Choroid plexus epithelial cell (primary cell): ENCODE measurements around the gene UPF2.
A peak's percentile ranks its signal among the peaks of the same experiment; 100 is the strongest.

Experiments
- DNase-seq: peaks from one replicate; pipeline ENCODE4 v3.0.0-alpha.2; 2010; ENCODE audit warnings: low read depth
- H3K4me3 ChIP-seq: 2 replicates; pipeline ENCODE4 v1.5.1; 2011; ENCODE audit warnings: low read depth, mild to moderate bottlenecking, control low read depth, low read length, moderate library complexity
- TF ChIP-seq, protein P1 (sequence below): conservative IDR thresholded peaks from 2 replicates; pipeline ENCODE4 v1.5.1; 2011; ENCODE audit warnings: low read depth, mild to moderate bottlenecking, control low read depth, inconsistent platforms, low read length, moderate library complexity

UPF2 gene

DNA sequence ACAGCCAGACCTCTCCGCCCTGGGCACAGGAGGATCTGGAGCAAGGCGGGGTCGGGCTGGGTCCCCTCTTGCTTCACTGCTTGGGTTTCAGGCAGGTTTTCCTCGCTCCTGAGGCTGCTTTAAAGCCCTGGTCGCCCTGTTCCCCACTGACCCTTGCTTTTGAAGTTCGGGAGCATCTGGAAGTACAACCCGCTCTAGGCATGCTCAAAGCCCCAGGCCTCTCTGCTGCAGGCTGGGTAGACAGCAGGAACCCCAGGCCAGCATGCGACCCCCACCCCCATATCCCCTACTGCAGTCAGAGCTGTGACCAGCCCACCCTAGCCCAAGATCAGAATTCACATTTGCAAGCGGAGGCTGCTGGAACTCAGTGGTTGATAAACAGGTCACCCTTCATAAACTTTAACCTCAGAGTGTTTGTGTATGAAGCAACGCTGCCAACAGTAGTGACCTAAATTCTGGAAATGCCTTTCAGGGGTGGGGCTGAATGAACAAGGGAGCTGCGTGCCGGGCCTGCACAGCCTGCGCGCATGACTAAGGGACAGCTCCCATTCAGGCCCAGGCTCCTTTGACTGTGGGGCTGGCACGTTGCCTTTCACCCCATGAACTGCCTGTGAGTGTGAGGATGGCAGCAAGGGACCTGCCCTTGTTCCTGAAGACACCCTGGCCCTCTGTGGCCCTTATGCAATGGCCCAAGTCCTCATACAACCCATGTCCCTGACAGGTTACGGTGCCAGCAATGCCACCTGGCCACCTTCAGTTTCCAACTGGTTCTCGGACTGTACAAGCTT lies 166.9 kb downstream of the UPF2 start:
- TF ChIP-seq, protein P1, sequence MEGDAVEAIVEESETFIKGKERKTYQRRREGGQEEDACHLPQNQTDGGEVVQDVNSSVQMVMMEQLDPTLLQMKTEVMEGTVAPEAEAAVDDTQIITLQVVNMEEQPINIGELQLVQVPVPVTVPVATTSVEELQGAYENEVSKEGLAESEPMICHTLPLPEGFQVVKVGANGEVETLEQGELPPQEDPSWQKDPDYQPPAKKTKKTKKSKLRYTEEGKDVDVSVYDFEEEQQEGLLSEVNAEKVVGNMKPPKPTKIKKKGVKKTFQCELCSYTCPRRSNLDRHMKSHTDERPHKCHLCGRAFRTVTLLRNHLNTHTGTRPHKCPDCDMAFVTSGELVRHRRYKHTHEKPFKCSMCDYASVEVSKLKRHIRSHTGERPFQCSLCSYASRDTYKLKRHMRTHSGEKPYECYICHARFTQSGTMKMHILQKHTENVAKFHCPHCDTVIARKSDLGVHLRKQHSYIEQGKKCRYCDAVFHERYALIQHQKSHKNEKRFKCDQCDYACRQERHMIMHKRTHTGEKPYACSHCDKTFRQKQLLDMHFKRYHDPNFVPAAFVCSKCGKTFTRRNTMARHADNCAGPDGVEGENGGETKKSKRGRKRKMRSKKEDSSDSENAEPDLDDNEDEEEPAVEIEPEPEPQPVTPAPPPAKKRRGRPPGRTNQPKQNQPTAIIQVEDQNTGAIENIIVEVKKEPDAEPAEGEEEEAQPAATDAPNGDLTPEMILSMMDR: no peak
- DNase-seq: peak; percentile 82
- H3K4me3 ChIP-seq: no peak overlapping the region

DNA sequence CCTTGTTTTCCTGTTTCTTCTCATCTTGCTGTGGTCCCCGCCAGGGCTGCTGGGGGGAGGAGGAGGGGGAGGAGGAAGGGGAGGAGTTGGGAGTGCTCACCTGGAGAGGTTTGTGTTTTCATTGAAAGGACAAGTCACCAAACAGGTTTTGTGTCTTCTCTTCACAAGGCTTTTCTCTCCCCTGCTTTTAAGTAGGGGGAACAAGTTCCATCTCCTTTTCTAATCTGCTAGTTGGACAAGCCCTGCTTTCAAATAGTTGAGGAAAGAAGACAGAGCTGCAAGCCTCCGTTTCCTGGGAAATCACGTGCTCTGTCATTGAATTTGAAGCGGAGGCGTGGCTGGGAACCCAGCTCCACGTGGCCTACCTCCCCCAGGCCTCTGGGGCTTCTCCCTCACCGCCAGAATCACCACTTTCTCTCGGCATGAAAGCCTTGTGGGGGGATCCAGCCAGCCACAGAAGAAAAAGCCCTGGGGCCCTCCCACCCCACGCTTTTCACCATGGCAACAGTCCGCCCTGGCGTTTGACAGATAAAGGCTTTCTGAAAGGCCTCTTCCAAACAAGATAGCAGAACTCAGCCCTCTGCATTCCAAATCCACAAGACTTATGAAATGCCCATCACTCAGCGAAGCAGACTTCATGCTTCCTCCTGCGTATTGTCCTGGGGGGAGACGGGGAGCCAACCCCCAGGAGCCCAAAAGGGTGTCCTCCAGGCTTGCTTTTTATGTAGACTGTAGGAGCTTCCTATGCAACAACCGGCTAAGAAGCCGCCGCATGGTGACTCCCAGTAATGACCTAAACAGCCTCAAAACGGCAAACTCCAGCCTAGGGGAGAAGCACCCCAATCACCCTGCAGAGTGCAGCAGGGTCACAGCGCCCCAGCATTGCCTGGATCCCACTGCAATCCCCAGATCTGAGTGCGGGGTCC lies 167.8 kb downstream of the UPF2 start:
- peak; percentile 64 for DNase-seq
- TF ChIP-seq, protein P1: no peak
- H3K4me3 ChIP-seq: no peak overlapping the region

DNA sequence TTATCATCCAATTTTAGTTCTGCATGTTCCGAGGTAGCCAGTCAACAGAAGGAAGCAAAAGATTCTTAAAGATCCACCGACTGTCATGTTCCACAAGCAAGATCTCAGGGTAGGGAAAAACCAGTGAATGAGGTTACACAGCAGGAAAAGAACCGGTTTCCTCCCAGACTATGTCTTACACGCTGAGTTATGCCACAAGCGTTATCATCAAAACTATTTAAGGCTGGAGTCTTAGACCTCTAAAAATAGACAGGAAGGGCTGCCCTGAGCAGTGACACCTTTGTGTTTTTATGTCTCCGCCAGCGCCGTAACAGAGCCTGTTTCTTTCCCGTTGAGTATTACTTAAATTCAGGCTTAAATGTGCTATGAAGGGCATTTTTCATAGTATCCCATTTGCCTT lies 171.1 kb downstream of the UPF2 start:
- peak; percentile 69 for DNase-seq
- no peak overlapping the region for H3K4me3 ChIP-seq
- TF ChIP-seq, protein P1: no peak

DNA sequence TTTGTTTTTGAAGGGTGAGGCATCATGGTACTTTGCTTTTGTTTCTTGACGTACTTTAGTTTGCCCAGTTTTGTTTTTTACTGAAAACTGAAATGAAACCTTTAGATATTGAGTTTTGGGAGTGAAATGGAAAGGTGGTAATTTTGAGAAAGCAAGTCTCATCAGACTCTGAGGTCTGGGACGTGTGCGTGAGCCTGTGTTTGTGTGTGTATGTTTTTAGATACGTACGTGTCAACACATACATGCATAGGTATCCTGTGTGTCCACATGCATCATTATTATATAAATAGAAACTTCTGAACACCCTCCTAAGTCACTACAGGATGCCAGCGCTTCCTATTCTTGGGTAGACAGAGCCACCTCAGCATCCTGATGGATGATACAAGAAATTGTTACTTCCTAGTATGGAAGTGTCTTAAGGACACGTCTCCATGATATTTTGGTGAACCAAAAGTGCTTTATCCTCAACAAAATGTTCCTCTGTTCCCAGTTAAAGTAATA lies 171.7 kb downstream of the UPF2 start:
- no peak for DNase-seq
- H3K4me3 ChIP-seq: no peak overlapping the region
- TF ChIP-seq, protein P1: no peak

DNA sequence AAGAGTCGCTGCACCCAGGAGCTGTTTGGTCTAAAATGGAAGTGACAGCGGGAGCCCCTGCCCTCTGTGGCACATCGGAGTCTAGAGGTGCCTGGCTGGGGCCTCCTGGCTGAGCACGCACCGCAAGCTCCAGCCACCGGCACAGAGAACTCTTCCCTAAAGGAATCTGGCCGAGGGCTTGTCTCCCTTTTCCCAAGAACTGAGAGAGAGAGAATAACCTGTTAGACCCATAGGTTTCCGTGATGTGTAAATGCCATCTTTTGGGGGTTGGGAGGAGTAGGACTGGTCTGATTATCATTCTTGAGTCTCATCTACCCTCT lies 172.2 kb downstream of the UPF2 start:
- peak overlapping the region; percentile 28 for H3K4me3 ChIP-seq
- TF ChIP-seq, protein P1: no peak
- DNase-seq: no peak
